Endothelial cell of umbilical vein (primary cell): ENCODE data around the gene PFKP. TPM values are rescaled to one million over a fixed set of nuclear protein-coding genes. Genes with fewer than 3 reads are reported as not detected.

ENCODE experiments used
- BruUV-seq: library from RNA; stranded (reverse); fragments of 400-500 nt; replicated peaks from 2 replicates; lab custom pipeline; 2021; lab: Mats Ljungman, UMichigan
- CTCF ChIA-PET: fragments of 300-600, 350-600 bp; sonication (Branson Sonifier 250); formaldehyde crosslinking; loops from one replicate; lab custom pipeline; 2021; ENCODE audit warnings: antibody characterized with exemption, inconsistent platforms; lab: Charles Lee
- POLR2A ChIA-PET: fragments of 300-600, 350-600 bp; sonication (Branson Sonifier 250); formaldehyde crosslinking; loops from one replicate; lab custom pipeline; 2021; ENCODE audit warnings: antibody characterized with exemption, inconsistent platforms; lab: Charles Lee
- DNase-seq: peaks from one replicate; pipeline ENCODE4 v3.0.0-alpha.2; 2011; ENCODE audit warnings: low read depth, low spot score
- FAIRE-seq: peaks from 2 replicates; lab custom pipeline; 2011; peaks lifted over from hg19 to GRCh38; lab: Jason Lieb, UNC
- H2AFZ ChIP-seq: 2 replicates; pipeline ENCODE4 v1.6.0; 2012; ENCODE audit warnings: low read depth, low read length, control low read depth, inconsistent platforms
- H3K27ac ChIP-seq: 2 replicates; pipeline ENCODE4 v1.5.1; 2011; ENCODE audit warnings: low read depth, mild to moderate bottlenecking, control low read depth, low read length, moderate library complexity; ENCODE audit not compliant: insufficient read depth
- H3K27me3 ChIP-seq, 2 experiments: 2 replicates each; pipeline versions ENCODE4 v1.6.0 to v1.6.1; 2011; ENCODE audit warnings: low read length in 2 of 2, mixed read lengths in 1 of 2; ENCODE audit not compliant: control insufficient read depth in 2 of 2, insufficient read depth in 2 of 2
- H3K36me3 ChIP-seq, 2 experiments: 2 replicates in 1 of 2; 3 replicates in 1 of 2; pipeline ENCODE4 v1.5.1; 2011; ENCODE audit warnings: low read length in 2 of 2, mild to moderate bottlenecking in 1 of 2, moderate library complexity in 1 of 2; ENCODE audit not compliant: control insufficient read depth in 2 of 2, insufficient read depth in 2 of 2; ENCODE audit errors: extremely low read depth in 1 of 2
- H3K4me1 ChIP-seq: 3 replicates; pipeline ENCODE4 v1.5.1; 2011; ENCODE audit warnings: mild to moderate bottlenecking, low read length; ENCODE audit not compliant: control insufficient read depth, insufficient read depth; ENCODE audit errors: extremely low read depth
- H3K4me2 ChIP-seq: 2 replicates; pipeline ENCODE4 v1.6.1; 2011; ENCODE audit warnings: low read length, control low read depth, mixed read lengths; ENCODE audit not compliant: insufficient read depth
- H3K4me3 ChIP-seq, 3 experiments: fragments of 200-600 bp in 1 of 3; sonication (generic), shearing (Covaris generic) in 1 of 3; replicated peaks in 1 of 3; 2 replicates each; pipeline ENCODE4 v1.5.1; 2011 to 2016; ENCODE audit warnings: control low read depth in 3 of 3, low read length in 3 of 3, mild to moderate bottlenecking in 2 of 3, inconsistent platforms in 1 of 3, low read depth in 1 of 3, moderate library complexity in 1 of 3; ENCODE audit not compliant: insufficient read depth in 1 of 3
- H3K79me2 ChIP-seq: 2 replicates; pipeline ENCODE4 v1.6.0; 2012; ENCODE audit warnings: low read length, inconsistent platforms; ENCODE audit not compliant: control insufficient read depth, insufficient read depth
- H3K9ac ChIP-seq: replicated peaks from 2 replicates; pipeline ENCODE3; 2011; ENCODE audit warnings: low read length, control low read depth; ENCODE audit not compliant: insufficient read depth; ENCODE audit errors: extremely low read depth
- H3K9me1 ChIP-seq: replicated peaks from 3 replicates; pipeline ENCODE4 v1.6.0; 2011; ENCODE audit warnings: mild to moderate bottlenecking, low read length; ENCODE audit not compliant: control insufficient read depth, insufficient read depth; ENCODE audit errors: extremely low read depth
- H3K9me3 ChIP-seq: replicated peaks from 2 replicates; pipeline ENCODE4 v1.5.1; 2012; ENCODE audit warnings: low read length, inconsistent platforms; ENCODE audit not compliant: control insufficient read depth, insufficient read depth
- H4K20me1 ChIP-seq: replicated peaks from 2 replicates; pipeline ENCODE3; 2011; ENCODE audit warnings: mild to moderate bottlenecking, low read length; ENCODE audit not compliant: control insufficient read depth, insufficient read depth; ENCODE audit errors: extremely low read depth
- CTCF ChIP-seq, 2 donors: IDR thresholded peaks; 1 replicate in 1 of 2; 2 replicates in 1 of 2; pipeline ENCODE4 v1.5.1; 2011; ENCODE audit warnings: low read length in 2 of 2, mild to moderate bottlenecking in 2 of 2, moderate library complexity in 2 of 2, control low read depth in 1 of 2, inconsistent platforms in 1 of 2, low read depth in 1 of 2; ENCODE audit not compliant: insufficient read depth in 1 of 2; ENCODE audit errors: extremely low read depth in 1 of 2
- EZH2 ChIP-seq: IDR thresholded peaks from 2 replicates; pipeline ENCODE4 v1.6.1; 2012; ENCODE audit warnings: borderline replicate concordance, low read depth, mild to moderate bottlenecking, moderate library complexity, low read length, inconsistent platforms; ENCODE audit not compliant: severe bottlenecking
- FOS ChIP-seq: IDR thresholded peaks from 2 replicates; pipeline ENCODE4 v1.6.1; 2011; ENCODE audit warnings: mild to moderate bottlenecking, low read length, moderate library complexity, borderline replicate concordance; ENCODE audit not compliant: insufficient read depth
- GATA2 ChIP-seq: IDR thresholded peaks from 2 replicates; pipeline ENCODE4 v1.7.0; 2011; ENCODE audit warnings: low read depth, mild to moderate bottlenecking, moderate library complexity, mixed read lengths, low read length; ENCODE audit not compliant: insufficient read length, insufficient read depth
- JUN ChIP-seq: IDR thresholded peaks from 2 replicates; pipeline ENCODE4 v1.6.1; 2011; ENCODE audit warnings: borderline replicate concordance, low read depth; ENCODE audit not compliant: insufficient read length, insufficient read depth
- MAX ChIP-seq: IDR thresholded peaks from 2 replicates; pipeline ENCODE4 v1.6.1; 2011; ENCODE audit not compliant: insufficient read depth, insufficient read length
- MYC ChIP-seq: IDR thresholded peaks from one replicate; pipeline ENCODE4 v1.6.1; 2011; ENCODE audit warnings: mild to moderate bottlenecking, low read depth, low read length
- POLR2A ChIP-seq: IDR thresholded peaks from 2 replicates; pipeline ENCODE4 v1.6.1; 2012; ENCODE audit warnings: low read depth, mild to moderate bottlenecking, control low read depth, low read length
- POLR2AphosphoS5 ChIP-seq: IDR thresholded peaks from 2 replicates; pipeline ENCODE4 v1.6.1; 2012; ENCODE audit warnings: low read depth, mild to moderate bottlenecking, control low read depth, low read length, moderate library complexity; ENCODE audit not compliant: insufficient read depth
- dilution Hi-C: fragments of 300-500 bp; cut with MboI; formaldehyde crosslinking; loops from one replicate; pipeline ENCODE4 v1.15.0; 2019; ENCODE audit warnings: low sequenced_read_pairs; ENCODE audit not compliant: extremely low pct_ligation_motif_present
- intact Hi-C: fragments of 100-400 bp; cut with micrococcal nuclease; formaldehyde crosslinking; loops from one replicate; pipeline ENCODE4 v1.10.0; 2022
- polyA plus RNA-seq, 4 experiments: library from polyadenylated mRNA; depleted of rRNA in 3 of 4; stranded (reverse) in 3 of 4; unstranded in 1 of 4; fragments of >200 nt; gene quantifications; 2 replicates each; pipeline versions ENCODE4 v1.2.1 to v1.2.3, GENCODE V29; 2011 to 2012; ENCODE audit warnings: missing spikeins in 1 of 4
- total RNA-seq: library from RNA; stranded (reverse); gene quantifications from 2 replicates; pipeline ENCODE4 v1.2.3, GENCODE V29; 2021

Gene PFKP
- total and polyA plus RNA-seq, 2 donors (not counting 3 experiments of a cell fraction or from before 2014, with no cell fraction given) = 185 to 359 TPM

GRCh38 chr10:3037182-3037581 lies 30.2 kb upstream of the PFKP start:
- intact Hi-C loops (no loop called here), dilution Hi-C loops (loop anchor here (25.0 kb wide), 1 partner anchor 200 kb away; no protein-coding TSS in a partner anchor)
- POLR2A ChIA-PET = interaction anchor here (0.5 kb wide), 1 partner anchor 34 kb away, joined by 5 read pairs; no protein-coding TSS in a partner anchor
- Histone ChIP-seq H3K9me1 (no peaks in the 10 kb centered on the region), H4K20me1 (no peaks in the 10 kb centered on the region), H3K4me2 (no peak overlapping the region), H2AFZ (no peak overlapping the region), H3K9ac (no peak overlapping the region), H3K27me3 (peaks cover 1 to 10% of the 10 kb centered on the region in 2 experiments), H3K9me3 (no peaks in the 10 kb centered on the region), H3K4me1 (no peaks in the 10 kb centered on the region), H3K27ac (no peak overlapping the region), H3K79me2 (no peaks in the 10 kb centered on the region), H3K36me3 (no peaks in the 10 kb centered on the region), H3K4me3 (no peak overlapping the region)
- TF ChIP-seq EZH2 (no peak), MAX (no peak), POLR2A (no peak), CTCF (IDR thresholded peaks at IDR 0.05; ENCODE audit: extremely low read depth in 1 of 2, insufficient read depth in 1 of 2, low read depth in 1 of 2, low read length in 2 of 2) (no peak), MYC (no peak), POLR2AphosphoS5 (no peak), FOS (no peak), GATA2 (no peak), JUN (no peak)
- BruUV-seq = no TSS peak
- FAIRE-seq (no peak), DNase-seq (no peak)
- CTCF ChIA-PET = no interaction called here
